BJ (cell line): ENCODE data around the gene GAK. TPM values are rescaled to one million over a fixed set of nuclear protein-coding genes. Genes with fewer than 3 reads are reported as not detected.

ENCODE experiments used
- CTCF ChIA-PET: fragments of 350-600 bp; formaldehyde crosslinking; extraction: SDS; loops from one replicate; lab custom pipeline; 2021; ENCODE audit warnings: antibody characterized with exemption, inconsistent platforms; lab: Yijun Ruan, JAX
- POLR2A ChIA-PET: fragments of 300-600 bp; sonication (Branson Sonifier 250); formaldehyde crosslinking; extraction: SDS; loops from one replicate; lab custom pipeline; 2021; ENCODE audit warnings: antibody characterized with exemption; lab: Charles Lee
- DNase-seq: peaks from one replicate; pipeline ENCODE4 v3.0.0-alpha.2; 2011; ENCODE audit warnings: low read depth
- H3K27me3 ChIP-seq: 2 replicates; pipeline ENCODE4 v1.6.0; 2011; ENCODE audit warnings: low read length; ENCODE audit not compliant: control insufficient read depth, insufficient read depth
- H3K36me3 ChIP-seq: 2 replicates; pipeline ENCODE4 v1.5.1; 2011; ENCODE audit warnings: low read length; ENCODE audit not compliant: control insufficient read depth, insufficient read depth
- H3K4me3 ChIP-seq: 2 replicates; pipeline ENCODE4 v1.5.1; 2011; ENCODE audit warnings: low read depth, mild to moderate bottlenecking, control low read depth, low read length
- polyA plus RNA-seq: library from polyadenylated mRNA; depleted of rRNA; stranded (reverse); fragments of >200 nt; gene quantifications from 2 replicates; pipeline ENCODE4 v1.2.3, GENCODE V29; 2011
- TF ChIP-seq, protein P1 (sequence below): IDR thresholded peaks from 2 replicates; pipeline ENCODE4 v1.5.1; 2011; ENCODE audit warnings: low read depth, mild to moderate bottlenecking, control low read depth, inconsistent platforms, low read length, moderate library complexity; ENCODE audit not compliant: insufficient read depth

The GAK gene
- polyA plus RNA-seq, 1 experiment: 26.3 TPM

DNA sequence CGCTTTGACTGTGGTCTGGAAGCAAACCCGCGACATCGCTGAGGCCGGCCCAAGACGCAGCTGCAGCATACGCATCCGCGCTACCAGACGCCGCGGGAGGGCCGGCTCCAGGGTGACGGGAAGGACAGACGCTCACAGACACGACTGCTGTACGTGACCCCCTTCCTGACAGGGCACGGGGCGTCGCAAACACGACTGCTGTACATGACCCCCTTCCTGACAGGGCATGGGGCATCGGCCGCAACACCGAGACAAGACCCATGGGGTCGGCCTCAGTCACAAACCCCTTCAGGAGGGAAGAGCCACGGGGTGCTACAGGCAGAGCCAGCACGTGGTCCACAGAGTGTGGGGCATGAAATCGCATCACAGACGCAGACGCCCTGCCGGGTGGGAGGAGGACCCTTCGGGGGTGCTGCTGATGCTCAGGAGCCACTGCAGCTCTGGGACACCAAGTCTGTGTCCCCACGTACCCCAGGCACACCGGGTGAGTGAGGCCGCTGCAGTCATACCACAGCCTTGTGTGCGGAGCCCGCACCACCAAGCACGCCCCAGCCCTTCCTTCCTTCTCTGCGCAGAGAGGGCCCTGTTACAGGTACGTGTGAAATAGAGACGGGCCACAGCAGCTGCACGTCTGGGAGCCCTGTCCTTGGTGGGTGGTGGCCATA, 67.5 kb downstream of the GAK start:
- peaks cover 37% of the 10 kb centered on the region for H3K36me3 ChIP-seq
- CTCF ChIA-PET: interaction anchor here (0.7 kb wide), 1 partner anchor 18 kb away, joined by 3 read pairs; no protein-coding TSS in a partner anchor
- no peak overlapping the region for H3K4me3 ChIP-seq
- TF ChIP-seq, protein P1, sequence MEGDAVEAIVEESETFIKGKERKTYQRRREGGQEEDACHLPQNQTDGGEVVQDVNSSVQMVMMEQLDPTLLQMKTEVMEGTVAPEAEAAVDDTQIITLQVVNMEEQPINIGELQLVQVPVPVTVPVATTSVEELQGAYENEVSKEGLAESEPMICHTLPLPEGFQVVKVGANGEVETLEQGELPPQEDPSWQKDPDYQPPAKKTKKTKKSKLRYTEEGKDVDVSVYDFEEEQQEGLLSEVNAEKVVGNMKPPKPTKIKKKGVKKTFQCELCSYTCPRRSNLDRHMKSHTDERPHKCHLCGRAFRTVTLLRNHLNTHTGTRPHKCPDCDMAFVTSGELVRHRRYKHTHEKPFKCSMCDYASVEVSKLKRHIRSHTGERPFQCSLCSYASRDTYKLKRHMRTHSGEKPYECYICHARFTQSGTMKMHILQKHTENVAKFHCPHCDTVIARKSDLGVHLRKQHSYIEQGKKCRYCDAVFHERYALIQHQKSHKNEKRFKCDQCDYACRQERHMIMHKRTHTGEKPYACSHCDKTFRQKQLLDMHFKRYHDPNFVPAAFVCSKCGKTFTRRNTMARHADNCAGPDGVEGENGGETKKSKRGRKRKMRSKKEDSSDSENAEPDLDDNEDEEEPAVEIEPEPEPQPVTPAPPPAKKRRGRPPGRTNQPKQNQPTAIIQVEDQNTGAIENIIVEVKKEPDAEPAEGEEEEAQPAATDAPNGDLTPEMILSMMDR: no peak
- POLR2A ChIA-PET: no interaction called here
- no peak for DNase-seq
- no peaks in the 10 kb centered on the region for H3K27me3 ChIP-seq

DNA sequence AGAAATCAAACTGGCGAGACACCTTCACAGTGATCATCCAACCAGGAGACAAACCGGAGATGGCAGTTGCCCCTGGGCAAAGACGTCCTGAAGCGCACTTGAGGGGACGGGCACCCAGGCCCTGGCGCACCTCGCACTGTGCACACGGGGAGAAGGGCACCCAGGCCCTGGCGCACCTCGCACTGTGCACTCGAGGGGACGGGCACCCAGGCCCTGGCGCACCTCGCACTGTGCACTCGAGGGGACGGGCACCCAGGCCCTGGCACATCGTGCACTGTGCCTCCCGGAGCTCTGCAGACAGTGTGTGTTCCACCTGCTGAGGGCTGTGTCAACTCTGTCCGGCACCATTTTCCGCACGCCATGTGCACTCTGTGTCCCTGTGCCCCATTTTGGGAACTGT, 71.6 kb downstream of the GAK start:
- ChIA-PET POLR2A (no interaction called here), CTCF (interaction anchor here (1.1 kb wide), 1 partner anchor 30 kb away, joined by 4 read pairs; no protein-coding TSS in a partner anchor)
- no peaks in the 10 kb centered on the region for H3K27me3 ChIP-seq
- TF ChIP-seq, protein P1: no peak
- no peak for DNase-seq
- H3K4me3 ChIP-seq: no peak overlapping the region
- peaks cover 32% of the 10 kb centered on the region for H3K36me3 ChIP-seq

DNA sequence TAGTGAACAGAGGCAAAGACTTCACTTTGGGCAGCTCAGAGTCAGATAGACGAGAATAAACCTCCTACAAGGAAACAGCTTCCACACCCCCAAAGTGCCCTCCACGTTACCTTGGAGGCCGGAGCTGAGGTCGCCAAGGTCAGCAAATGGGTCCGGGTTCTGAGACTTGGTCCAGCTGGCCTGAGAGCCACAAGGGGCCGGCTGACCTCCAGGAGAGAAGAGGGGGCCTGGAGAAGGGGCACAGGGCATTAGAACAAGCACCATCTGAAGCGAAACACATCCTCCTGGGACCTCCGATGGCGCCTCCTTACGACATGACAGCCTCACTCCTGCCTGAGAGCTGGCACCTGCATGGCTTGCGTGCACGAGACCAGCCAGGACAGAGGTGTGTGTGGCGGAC, 72.6 kb downstream of the GAK start:
- TF ChIP-seq, protein P1: no peak
- POLR2A ChIA-PET: no interaction called here
- DNase-seq: no peak

DNA sequence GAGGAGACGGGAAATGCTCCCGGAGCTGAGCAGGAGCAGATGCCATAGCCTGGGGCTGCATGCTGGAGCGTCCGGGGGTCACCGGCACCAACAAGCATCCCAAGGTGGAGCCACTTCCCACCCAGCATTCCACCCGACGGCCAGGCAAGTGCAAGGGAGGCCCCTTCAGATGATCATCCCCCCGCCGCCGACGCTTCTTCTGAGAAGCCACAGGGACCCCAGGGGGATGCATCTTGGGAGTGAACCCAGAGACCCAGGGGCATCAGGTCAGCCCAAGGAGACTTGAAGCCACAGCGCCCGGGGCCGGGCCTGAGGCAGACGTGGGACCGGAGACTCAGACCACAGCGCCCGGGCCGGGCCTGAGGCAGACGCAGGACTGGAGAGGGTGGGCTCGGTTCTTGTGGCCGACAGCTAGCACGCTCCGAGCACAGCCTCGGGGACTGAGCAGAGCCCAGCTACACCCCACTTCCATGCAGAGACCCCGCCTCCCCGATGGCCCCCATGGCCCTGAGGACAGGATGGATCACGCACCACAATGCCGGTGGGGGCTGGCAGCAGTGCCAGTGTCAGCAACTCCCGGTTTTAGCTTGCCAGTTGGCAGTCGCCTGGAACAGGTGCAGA, 73.2 kb downstream of the GAK start:
- POLR2A ChIA-PET: no interaction called here
- Histone ChIP-seq H3K4me3 (no peak overlapping the region), H3K36me3 (peaks cover 26% of the 10 kb centered on the region), H3K27me3 (no peaks in the 10 kb centered on the region)
- no peak for DNase-seq
- TF ChIP-seq, protein P1: no peak
- CTCF ChIA-PET: no interaction called here

More for the DNA sequence above, 72.6 kb downstream of the GAK start:
- CTCF ChIA-PET: interaction anchor here (1.1 kb wide), 1 partner anchor 29 kb away, joined by 4 read pairs; no protein-coding TSS in a partner anchor
- no peak overlapping the region for H3K4me3 ChIP-seq
- H3K36me3 ChIP-seq: peaks cover 28% of the 10 kb centered on the region
- no peaks in the 10 kb centered on the region for H3K27me3 ChIP-seq

DNA sequence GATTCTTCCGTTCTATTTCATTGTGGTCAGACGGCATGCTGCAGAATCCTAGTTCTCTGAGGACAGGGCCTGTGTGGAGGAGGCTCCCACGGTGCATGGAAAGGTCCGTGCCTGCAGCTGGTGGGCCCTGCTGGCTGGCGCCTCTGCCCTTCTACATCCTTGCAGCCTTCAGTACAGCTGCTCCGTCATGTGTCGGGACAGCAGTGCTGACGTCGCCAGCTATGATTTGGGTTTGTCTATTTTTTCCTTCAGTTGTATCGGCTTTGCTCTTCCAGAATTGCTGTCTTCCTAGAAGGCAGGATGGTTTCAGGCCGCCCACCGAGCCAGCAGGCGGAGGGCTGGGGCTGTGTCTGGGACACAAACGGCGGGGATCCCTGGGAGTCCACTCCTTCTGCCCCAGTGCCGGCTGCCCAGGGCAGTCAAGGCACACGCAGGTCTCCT, 74.1 kb downstream of the GAK start:
- POLR2A ChIA-PET: no interaction called here
- Histone ChIP-seq H3K27me3 (no peaks in the 10 kb centered on the region), H3K4me3 (no peak overlapping the region), H3K36me3 (peaks cover 29% of the 10 kb centered on the region)
- no peak for DNase-seq
- TF ChIP-seq, protein P1: no peak
- CTCF ChIA-PET: no interaction called here
